ENCODE measurements around the gene FGF4. TPM values are rescaled to one million over a fixed set of nuclear protein-coding genes. Genes with fewer than 3 reads are reported as not detected.

Gene FGF4
- total and polyA plus RNA-seq, 2 donors (not counting 3 experiments of a cell fraction or from before 2014, with no cell fraction given): not detected

- no peak overlapping the region for H2AFZ ChIP-seq (ENCODE audit: low read depth, low read length)
- no peak overlapping the region for H3K4me3 ChIP-seq (replicated peaks in 1 of 3; ENCODE audit: insufficient read depth in 1 of 3, low read depth in 1 of 3, low read length in 3 of 3)
- H3K27ac ChIP-seq (ENCODE audit: insufficient read depth, low read depth, low read length): no peak overlapping the region
- H4K20me1 ChIP-seq (replicated peaks; ENCODE audit: control insufficient read depth, extremely low read depth, insufficient read depth, low read length): no peaks in the 10 kb centered on the region
- FAIRE-seq: no peak
- H3K4me1 ChIP-seq (ENCODE audit: control insufficient read depth, extremely low read depth, insufficient read depth, low read length): no peaks in the 10 kb centered on the region
- POLR2A ChIA-PET: no interaction called here
- no TSS peak for BruUV-seq (replicated peaks)
- dilution Hi-C loops (cut with MboI; ENCODE audit: extremely low pct_ligation_motif_present, low sequenced_read_pairs) (no loop called here), intact Hi-C loops (cut with micrococcal nuclease) (no loop called here)
- no peak overlapping the region for H3K4me2 ChIP-seq (ENCODE audit: insufficient read depth, low read length)
- no peak overlapping the region for H3K9ac ChIP-seq (replicated peaks; ENCODE audit: extremely low read depth, insufficient read depth, low read length)
- TF ChIP-seq CTCF (IDR thresholded peaks at IDR 0.05; ENCODE audit: extremely low read depth in 1 of 2, insufficient read depth in 1 of 2, low read depth in 1 of 2, low read length in 2 of 2) (no peak), POLR2A (IDR thresholded peaks at IDR 0.05; ENCODE audit: low read depth, low read length) (no peak), MYC (IDR thresholded peaks at IDR 0.05; ENCODE audit: low read depth, low read length) (no peak), POLR2AphosphoS5 (IDR thresholded peaks at IDR 0.05; ENCODE audit: insufficient read depth, low read depth, low read length) (no peak)
- CTCF ChIA-PET: interaction anchor here (1.1 kb wide), 1 partner anchor 19 kb away, joined by 3 read pairs; no protein-coding TSS in a partner anchor
- no peaks in the 10 kb centered on the region for H3K9me3 ChIP-seq (replicated peaks; ENCODE audit: control insufficient read depth, insufficient read depth, low read length)
- no peaks in the 10 kb centered on the region for H3K79me2 ChIP-seq (ENCODE audit: control insufficient read depth, insufficient read depth, low read length)
- no peaks in the 10 kb centered on the region for H3K9me1 ChIP-seq (replicated peaks; ENCODE audit: control insufficient read depth, extremely low read depth, insufficient read depth, low read length)
- H3K27me3 ChIP-seq (ENCODE audit: control insufficient read depth in 2 of 2, insufficient read depth in 2 of 2, low read length in 2 of 2): peaks cover 44% of the 10 kb centered on the region in 2 experiments
- H3K36me3 ChIP-seq (ENCODE audit: control insufficient read depth in 2 of 2, extremely low read depth in 1 of 2, insufficient read depth in 2 of 2, low read length in 2 of 2): no peaks in the 10 kb centered on the region
- no peak for DNase-seq (ENCODE audit: low read depth, low spot score)
Observed at GRCh38 chr11:69820441-69820840, 45.3 kb upstream of the FGF4 start.

- FAIRE-seq: no peak
- Histone ChIP-seq H3K9me3 (replicated peaks; ENCODE audit: control insufficient read depth, insufficient read depth, low read length) (no peaks in the 10 kb centered on the region), H3K4me2 (ENCODE audit: insufficient read depth, low read length) (no peak overlapping the region), H3K27me3 (ENCODE audit: control insufficient read depth in 2 of 2, insufficient read depth in 2 of 2, low read length in 2 of 2) (peaks cover 44% of the 10 kb centered on the region in 2 experiments), H3K9me1 (replicated peaks; ENCODE audit: control insufficient read depth, extremely low read depth, insufficient read depth, low read length) (no peaks in the 10 kb centered on the region), H3K79me2 (ENCODE audit: control insufficient read depth, insufficient read depth, low read length) (no peaks in the 10 kb centered on the region), H3K4me3 (replicated peaks in 1 of 3; ENCODE audit: insufficient read depth in 1 of 3, low read depth in 1 of 3, low read length in 3 of 3) (no peak overlapping the region), H3K9ac (replicated peaks; ENCODE audit: extremely low read depth, insufficient read depth, low read length) (no peak overlapping the region), H3K36me3 (ENCODE audit: control insufficient read depth in 2 of 2, extremely low read depth in 1 of 2, insufficient read depth in 2 of 2, low read length in 2 of 2) (no peaks in the 10 kb centered on the region), H2AFZ (ENCODE audit: low read depth, low read length) (no peak overlapping the region), H3K27ac (ENCODE audit: insufficient read depth, low read depth, low read length) (no peak overlapping the region), H3K4me1 (ENCODE audit: control insufficient read depth, extremely low read depth, insufficient read depth, low read length) (no peaks in the 10 kb centered on the region), H4K20me1 (replicated peaks; ENCODE audit: control insufficient read depth, extremely low read depth, insufficient read depth, low read length) (no peaks in the 10 kb centered on the region)
- ChIA-PET POLR2A (no interaction called here), CTCF (no interaction called here)
- no TSS peak for BruUV-seq (replicated peaks)
- intact Hi-C loops (cut with micrococcal nuclease) (no loop called here), dilution Hi-C loops (cut with MboI; ENCODE audit: extremely low pct_ligation_motif_present, low sequenced_read_pairs) (no loop called here)
- TF ChIP-seq FOS (IDR thresholded peaks at IDR 0.05; ENCODE audit: borderline replicate concordance, insufficient read depth, low read length) (no peak), JUN (IDR thresholded peaks at IDR 0.05; ENCODE audit: borderline replicate concordance, insufficient read depth, insufficient read length, low read depth) (no peak), POLR2AphosphoS5 (IDR thresholded peaks at IDR 0.05; ENCODE audit: insufficient read depth, low read depth, low read length) (no peak), EZH2 (IDR thresholded peaks at IDR 0.05; ENCODE audit: borderline replicate concordance, low read depth, low read length, severe bottlenecking) (no peak), POLR2A (IDR thresholded peaks at IDR 0.05; ENCODE audit: low read depth, low read length) (no peak), MAX (IDR thresholded peaks at IDR 0.05; ENCODE audit: insufficient read depth, insufficient read length) (no peak), MYC (IDR thresholded peaks at IDR 0.05; ENCODE audit: low read depth, low read length) (no peak), GATA2 (IDR thresholded peaks at IDR 0.05; ENCODE audit: insufficient read depth, insufficient read length, low read depth, low read length) (no peak)
- no peak for DNase-seq (ENCODE audit: low read depth, low spot score)
Observed at GRCh38 chr11:69819541-69820070, 44.5 kb upstream of the FGF4 start.

Measured in endothelial cell of umbilical vein (primary cell).